ENCODE data around the gene AGK.

The AGK gene

GRCh38 chr7:141551094-141551781 is at the start of gene AGK:
AGK (plus strand) TSS chr7:141551410; CDS start chr7:141555467, 4,057 bp downstream.
- peak; percentile 80 for DNase-seq

GRCh38 chr7:141501451-141501850 is 49.8 kb upstream of the AGK start:
- DNase-seq, result no peak

GRCh38 chr7:141511316-141511675 is 39.9 kb upstream of the AGK start:
- no peak for DNase-seq

DNA sequence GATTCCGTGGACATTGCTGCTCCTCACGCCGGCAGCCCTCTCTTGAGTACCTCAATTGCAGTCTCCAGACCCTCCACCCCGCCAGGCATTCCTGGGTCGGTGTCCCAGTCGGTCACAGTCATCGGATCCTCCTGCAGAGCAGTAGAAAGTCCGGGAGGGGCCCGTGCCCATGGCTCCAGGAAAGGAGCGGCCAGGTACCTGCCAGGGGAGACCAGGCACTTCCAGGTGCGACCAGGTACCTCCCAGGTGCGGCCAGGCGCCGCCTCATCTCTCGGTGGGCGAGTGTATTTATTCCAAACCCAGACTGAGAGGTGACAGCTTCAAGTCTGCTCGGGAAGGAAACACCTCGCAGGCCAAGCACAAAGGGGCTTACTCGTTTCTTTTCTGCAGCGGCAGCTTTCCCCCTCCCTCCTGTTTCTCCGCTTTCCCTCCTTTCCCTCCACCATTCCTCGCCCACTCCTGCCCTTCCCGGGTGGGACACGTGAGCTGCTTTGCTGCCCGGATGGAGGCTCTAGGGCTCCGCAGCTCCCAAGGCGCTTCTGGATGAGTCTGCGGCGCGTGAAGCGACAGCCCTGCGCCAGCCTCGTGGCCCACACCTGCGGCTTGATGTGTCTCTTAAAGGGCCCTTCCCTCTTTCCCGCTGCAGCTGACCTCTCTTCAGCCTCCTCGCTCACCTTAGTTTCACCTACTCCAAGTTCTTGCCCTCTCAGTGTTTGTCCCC is 39.4 kb upstream of the AGK start:
- DNase-seq, result no peak

- no peak for DNase-seq
These were observed 38.6 kb upstream of the AGK start for GRCh38 chr7:141512597-141512996.

DNA sequence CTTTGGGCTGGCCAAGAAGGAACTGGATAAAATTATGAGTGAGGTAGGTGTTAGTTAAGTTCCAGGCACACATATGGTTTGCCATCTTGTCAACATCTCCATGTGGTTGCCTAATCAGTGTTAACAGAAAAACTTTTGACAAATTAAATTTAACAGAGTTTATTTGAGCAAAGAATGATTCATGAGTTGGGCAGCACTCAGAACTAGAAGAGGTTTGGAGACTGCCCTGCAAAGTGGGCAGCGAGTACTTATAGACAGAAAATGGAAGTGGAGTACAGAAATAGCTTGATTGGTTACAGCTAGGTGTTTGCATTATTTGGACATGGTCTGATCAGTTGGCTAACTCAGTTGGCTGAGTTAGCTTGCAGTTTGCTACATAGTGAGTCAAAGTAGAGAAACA is 37.5 kb upstream of the AGK start:
- no peak for DNase-seq

- DNase-seq, result no peak
These were observed 35.3 kb upstream of the AGK start for GRCh38 chr7:141515941-141516340.

- DNase-seq, result no peak
These were observed 31.6 kb upstream of the AGK start for GRCh38 chr7:141519623-141520022.

GRCh38 chr7:141522657-141523342 is 28.4 kb upstream of the AGK start:
- no peak for DNase-seq

GRCh38 chr7:141525973-141526514 is 25.2 kb upstream of the AGK start:
- no peak for DNase-seq

DNA sequence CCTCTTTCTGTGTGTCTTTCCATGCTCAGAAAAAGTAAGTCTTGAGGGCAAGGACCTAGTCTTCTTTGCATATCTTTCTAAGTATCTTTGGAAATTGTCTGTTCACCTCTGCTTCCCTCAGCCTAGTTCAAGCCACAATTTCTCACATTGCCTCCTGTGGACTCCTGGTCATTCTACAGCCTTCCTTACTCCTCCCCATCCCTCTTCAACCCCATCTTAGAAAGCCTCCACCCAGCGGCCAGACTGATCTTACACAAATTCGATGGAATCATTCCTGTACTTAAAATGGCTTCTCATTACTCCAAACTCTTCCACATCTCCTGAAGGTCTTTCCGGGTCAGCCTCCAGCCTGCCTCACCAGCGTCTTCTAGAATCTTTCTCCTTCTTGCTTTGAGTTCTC is 24.1 kb upstream of the AGK start:
- DNase-seq, result no peak

DNA sequence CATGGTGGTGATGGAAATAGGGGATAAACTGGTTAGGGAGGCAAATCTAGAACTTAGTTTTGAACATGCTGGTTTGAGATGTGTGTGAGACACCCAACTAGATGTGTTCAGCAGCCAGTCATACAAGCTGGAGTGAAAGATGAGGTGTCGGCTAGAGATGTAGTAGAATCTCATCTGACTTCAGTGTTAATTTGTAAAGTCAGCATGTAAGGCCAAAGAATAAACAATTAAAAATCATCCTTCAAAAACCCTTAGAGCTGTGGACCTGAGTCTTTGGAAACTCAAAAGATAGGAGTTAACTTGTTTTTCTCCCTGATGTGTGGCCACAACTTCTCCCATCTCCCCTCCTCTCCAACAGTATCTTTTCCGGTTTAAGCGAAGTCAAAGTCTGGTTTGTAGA is 22.8 kb upstream of the AGK start:
- no peak for DNase-seq

DNA sequence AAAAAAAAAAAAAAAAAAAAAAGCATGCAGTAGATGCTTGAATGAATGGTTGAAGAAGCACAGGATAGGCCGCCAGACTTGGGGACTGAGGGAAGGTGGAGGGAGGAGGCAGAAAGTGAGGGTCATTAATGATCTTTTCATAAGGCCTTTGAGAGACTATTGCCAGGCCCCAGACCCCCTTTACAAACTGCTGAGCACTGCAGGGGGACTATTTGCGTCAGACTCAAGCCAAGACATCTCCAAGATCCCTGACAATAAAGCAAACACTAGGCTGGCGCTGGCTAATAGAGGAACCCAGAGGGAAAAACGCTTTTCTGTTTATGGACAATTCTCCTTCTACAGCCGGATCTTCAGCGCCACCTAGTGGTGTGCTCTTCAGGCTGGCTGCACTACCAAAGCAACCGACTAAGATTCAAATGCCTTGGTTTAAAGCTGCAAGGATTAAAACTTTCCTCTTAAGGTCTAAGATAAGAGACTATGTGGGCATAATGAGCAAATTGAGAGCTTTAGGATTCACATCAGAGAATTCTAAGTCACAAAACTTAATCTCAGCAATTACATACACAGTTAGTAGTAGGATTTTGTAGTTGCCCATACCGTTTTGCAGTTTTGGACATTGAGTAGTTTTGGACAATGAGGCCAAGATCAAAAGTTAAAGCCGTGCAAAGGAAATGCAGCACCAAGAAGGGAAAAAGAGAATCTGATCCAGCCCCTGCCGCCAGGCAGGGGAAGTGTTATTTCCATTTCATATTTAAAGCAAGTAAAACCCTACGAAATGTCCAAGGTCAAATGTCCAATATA is 17.9 kb upstream of the AGK start:
- peak; percentile 58 for DNase-seq

DNA sequence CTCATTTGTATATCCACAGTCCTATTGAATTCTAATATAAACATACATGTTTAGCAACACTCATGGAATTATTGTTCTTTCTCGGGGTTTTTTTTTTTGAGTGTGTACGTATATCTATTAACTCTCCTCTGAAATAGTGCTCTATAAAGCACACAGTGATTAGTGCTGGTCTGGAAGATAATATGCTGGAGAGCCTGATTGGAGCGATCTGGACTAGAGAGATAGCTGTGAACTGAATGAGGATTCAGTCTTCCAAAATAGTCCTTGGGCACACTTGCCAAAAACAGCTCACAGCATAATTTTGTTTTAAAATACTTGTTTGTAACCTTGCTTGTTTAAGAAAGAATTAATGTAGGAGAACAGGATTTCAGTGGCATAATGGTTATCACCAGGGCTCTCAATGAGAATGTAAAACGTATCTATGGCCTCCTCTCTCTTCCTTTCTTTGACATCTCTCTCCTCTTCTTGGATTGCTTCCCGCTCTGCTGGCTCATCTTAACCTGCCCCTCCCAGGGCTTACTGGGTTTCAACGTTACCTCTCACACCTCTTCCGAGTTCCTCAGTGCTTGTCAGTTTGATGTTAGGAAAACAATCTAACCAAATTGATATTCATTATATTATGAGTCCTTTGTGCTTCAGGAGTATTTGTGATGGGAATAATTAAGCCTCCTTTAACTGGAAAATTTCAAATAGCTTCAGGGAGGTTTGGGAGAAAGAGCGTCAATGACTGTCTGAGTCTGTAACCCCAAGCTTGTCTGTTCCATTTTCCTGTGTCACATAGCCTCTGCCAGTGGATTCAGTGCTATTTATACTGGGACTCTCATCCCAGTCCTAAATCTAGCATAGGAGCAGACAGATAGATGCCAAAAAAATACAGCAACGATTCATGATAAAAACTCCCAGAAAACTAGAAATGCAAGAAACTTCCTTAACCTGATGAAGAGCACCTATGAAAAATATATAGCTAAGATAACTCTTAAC is 16.2 kb upstream of the AGK start:
- DNase-seq, result no peak

DNA sequence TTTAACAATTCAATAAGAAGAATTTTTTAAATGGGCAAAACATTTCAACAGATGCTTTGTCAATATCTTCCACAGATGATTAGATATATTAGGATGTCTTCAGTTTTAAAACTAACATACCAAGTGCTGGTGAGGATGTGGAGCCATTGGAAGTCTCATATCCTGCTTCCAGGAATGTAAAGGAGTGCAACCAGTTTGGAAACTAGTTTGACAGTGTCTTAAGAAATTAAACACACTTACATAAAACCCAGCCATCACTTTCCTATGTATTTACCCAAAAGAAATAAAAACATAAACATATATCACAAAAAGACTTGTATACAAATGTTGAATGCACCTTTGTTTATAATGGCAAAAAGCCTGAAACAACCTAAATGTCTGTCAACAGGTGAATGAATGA is 13.3 kb upstream of the AGK start:
- DNase-seq, result no peak

DNA sequence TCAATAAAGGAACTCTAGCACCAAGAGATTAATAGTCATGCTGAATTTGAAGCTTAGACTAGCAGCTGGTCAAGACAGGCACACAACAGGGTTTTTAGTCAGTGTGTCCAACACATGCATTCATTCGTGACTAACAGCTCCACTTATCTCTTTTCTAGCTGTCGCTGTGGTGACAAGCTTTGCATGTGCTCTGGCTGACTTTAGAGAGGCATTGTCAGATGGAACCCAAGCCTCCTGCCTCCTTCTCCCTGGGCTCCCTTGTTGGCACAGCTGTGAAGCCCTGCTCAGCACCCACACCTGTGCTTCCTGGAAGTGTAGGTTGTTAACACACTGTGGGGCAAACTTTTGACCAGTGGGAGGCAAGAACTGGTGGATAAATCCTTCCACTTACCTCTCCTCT is 9.8 kb upstream of the AGK start:
- no peak for DNase-seq

GRCh38 chr7:141544831-141545230 is 6.4 kb upstream of the AGK start:
- DNase-seq, result no peak

GRCh38 chr7:141549582-141549981 is 1.6 kb upstream of the AGK start:
- no peak for DNase-seq

DNA sequence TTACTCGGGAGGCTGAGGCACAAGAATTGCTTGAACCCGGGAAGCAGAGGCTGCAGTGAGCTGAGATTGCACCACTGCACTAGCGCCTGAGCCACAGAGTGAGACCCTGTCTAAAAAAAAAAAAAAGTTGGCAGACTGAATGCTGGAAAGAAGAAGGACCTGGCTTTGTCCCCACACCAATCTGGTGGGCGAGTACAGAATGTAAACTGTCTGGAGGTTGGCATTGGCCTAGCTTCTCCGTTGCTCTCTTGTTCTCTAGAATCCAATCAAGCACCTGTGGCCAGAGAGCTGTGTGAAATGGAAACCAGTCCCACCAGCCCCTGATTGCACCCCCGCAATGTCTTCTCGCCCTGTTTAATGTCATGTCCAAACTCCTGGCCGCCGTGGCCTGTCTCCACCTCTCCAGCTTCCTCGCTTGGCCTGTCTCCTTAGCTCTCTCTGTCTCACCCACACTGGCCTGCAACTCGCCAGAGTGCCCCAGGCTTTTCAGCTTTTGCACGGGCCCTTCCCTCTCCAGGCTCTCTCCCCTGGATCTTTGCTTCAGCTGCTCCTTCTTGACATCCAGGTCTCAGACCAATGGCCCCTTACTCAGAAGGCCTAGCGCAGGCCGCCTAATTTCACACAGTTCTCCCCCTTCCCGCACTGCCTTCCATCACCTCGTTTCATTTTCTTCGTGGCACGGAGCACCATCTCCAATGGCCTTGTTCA is 670 bp upstream of the AGK start:
- DNase-seq, result no peak

DNA sequence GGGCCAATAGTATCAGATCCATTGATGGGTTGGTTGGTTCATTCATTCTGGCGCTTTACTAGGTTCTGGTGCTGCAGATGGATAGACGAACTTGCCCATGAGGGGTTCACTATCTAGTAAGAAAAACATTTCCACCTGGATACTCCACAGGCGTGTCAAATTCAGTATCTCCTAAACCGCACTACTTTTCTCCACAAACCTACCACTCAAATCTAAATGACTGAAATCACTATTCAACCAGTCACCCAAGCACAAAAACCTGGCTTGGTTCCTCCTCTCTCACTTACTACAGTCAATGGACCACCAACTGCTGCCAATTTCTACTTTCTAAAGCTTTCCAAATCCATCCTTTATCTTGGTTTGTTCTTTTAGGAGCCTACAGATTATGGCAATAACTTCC is 572 bp downstream of the AGK start:
- DNase-seq, result no peak

GRCh38 chr7:141557360-141557759 is 6.2 kb downstream of the AGK start:
- DNase-seq, result no peak
